ENCODE data around the gene SLC2A5.

The SLC2A5 gene

DNA sequence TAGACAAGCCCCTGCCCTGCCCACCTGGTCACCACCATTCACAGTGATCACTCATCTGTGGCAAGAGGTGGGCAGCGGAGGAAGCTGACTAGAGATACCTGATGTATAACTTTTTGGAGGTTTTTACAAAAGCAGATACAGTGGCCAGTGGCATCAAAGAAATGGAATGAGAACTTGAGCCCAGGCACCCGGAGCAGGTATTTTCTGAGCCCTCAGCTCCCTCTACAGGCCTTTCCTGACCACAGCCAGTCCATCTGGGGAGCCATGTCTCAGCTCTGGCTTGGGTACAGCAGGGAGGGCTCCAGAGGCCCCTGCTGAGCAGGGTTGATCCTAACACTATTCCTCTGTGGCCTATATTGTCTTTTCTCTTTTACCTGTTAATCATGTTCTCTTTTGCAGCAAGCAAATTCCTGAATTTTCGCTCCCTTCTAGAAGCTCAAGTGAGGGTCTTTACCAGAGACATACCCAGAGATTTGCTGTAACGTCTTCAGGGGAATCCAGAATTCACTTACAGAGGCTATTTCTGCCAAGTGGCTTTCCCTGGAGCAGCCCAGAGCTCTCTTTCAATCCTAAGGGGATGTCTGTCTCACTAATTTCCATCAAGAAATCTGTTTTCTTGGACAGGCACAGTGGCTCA lies 32.2 kb upstream of the SLC2A5 start:
- Histone ChIP-seq H2BK12ac (ENCODE audit: low read length in 2 of 2) (peak overlapping the region in 1 of 2 experiments; percentile 40), H2BK5ac (ENCODE audit: low read depth, low read length, poor library complexity, severe bottlenecking) (no peak overlapping the region), H3K9ac (ENCODE audit: low read length) (peak overlapping the region; percentile 48), H3K9me3 (ENCODE audit: control insufficient read depth, low read length) (no peaks in the 10 kb centered on the region), H4K91ac (ENCODE audit: low read length) (no peak overlapping the region), H3K4me3 (ENCODE audit: insufficient read depth in 1 of 2, low read depth in 1 of 2, low read length in 2 of 2) (no peak overlapping the region), H3K27me3 (ENCODE audit: control insufficient read depth in 1 of 2, insufficient read depth in 1 of 2, low read length in 2 of 2) (no peaks in the 10 kb centered on the region), H2BK15ac (ENCODE audit: low read depth, poor library complexity, severe bottlenecking) (no peak overlapping the region), H3K27ac (ENCODE audit: low read length, poor library complexity, severe bottlenecking) (no peak overlapping the region), H2AFZ (ENCODE audit: low read depth, low read length) (no peak overlapping the region), H3K4ac (ENCODE audit: low read depth in 1 of 2, low read length in 2 of 2) (no peak overlapping the region), H3K79me1 (replicated peaks; ENCODE audit: low read length, poor library complexity, severe bottlenecking) (no peaks in the 10 kb centered on the region), H3K36me3 (ENCODE audit: control insufficient read depth in 1 of 2, insufficient read depth in 2 of 2, low read depth in 1 of 2, low read length in 2 of 2) (peaks cover 20 to 24% of the 10 kb centered on the region in 2 experiments), H3K4me1 (ENCODE audit: control insufficient read depth, insufficient read depth, low read depth, low read length) (peaks cover 17% of the 10 kb centered on the region), H3K18ac (ENCODE audit: low read depth in 1 of 2, low read length in 2 of 2) (no peak overlapping the region), H3K23ac (ENCODE audit: low read length in 2 of 2) (no peak overlapping the region), H2BK120ac (ENCODE audit: low read depth, low read length) (no peak overlapping the region), H3K4me2 (ENCODE audit: low read length, poor library complexity, severe bottlenecking) (no peak overlapping the region), H3K14ac (ENCODE audit: low read length in 2 of 2) (no peak overlapping the region), H2AK5ac (ENCODE audit: low read length, severe bottlenecking) (no peak overlapping the region), H4K8ac (ENCODE audit: low read length) (no peak overlapping the region)
- 58% methylated on average over 4 of the region's 4 CpGs for WGBS
- peak; percentile 65 for DNase-seq

DNA sequence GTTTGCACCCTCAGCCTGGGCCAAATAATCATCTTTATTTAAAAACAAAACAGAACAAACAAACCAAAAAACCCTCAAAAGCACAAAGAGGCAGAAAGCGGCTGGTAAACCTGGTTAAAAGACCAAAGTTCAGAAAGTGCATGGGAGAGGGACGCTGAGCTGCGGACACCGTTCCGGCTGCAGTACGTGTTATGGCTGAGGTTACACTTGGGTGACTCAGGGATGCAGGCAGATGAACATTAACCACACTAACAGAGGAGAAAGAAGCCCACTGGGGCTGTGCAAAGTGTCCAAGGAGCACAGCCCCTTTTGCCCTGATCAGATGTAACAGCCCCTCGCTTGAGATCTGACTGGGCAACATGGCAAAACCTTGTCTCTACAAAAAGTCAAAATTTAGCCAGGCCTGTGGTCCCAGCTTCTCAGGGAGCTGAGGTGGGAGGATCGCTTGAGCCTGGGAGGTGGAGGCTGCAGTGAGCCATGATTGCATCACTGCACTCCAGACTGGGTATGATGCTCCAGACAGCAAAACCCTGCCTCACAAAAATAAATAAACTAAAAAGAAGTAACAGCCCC lies 31.1 kb upstream of the SLC2A5 start:
- Histone ChIP-seq H3K79me1 (replicated peaks; ENCODE audit: low read length, poor library complexity, severe bottlenecking) (no peaks in the 10 kb centered on the region), H3K27me3 (ENCODE audit: control insufficient read depth in 1 of 2, insufficient read depth in 1 of 2, low read length in 2 of 2) (no peaks in the 10 kb centered on the region), H3K4me2 (ENCODE audit: low read length, poor library complexity, severe bottlenecking) (peak overlapping the region; percentile 3), H3K4me1 (ENCODE audit: control insufficient read depth, insufficient read depth, low read depth, low read length) (peaks cover 17% of the 10 kb centered on the region), H4K8ac (ENCODE audit: low read length) (no peak overlapping the region), H3K36me3 (ENCODE audit: control insufficient read depth in 1 of 2, insufficient read depth in 2 of 2, low read depth in 1 of 2, low read length in 2 of 2) (peaks cover 19 to 20% of the 10 kb centered on the region in 2 experiments), H3K18ac (ENCODE audit: low read depth in 1 of 2, low read length in 2 of 2) (no peak overlapping the region), H2AFZ (ENCODE audit: low read depth, low read length) (no peak overlapping the region), H3K9me3 (ENCODE audit: control insufficient read depth, low read length) (peaks cover 5% of the 10 kb centered on the region), H3K4me3 (ENCODE audit: insufficient read depth in 1 of 2, low read depth in 1 of 2, low read length in 2 of 2) (no peak overlapping the region), H4K91ac (ENCODE audit: low read length) (no peak overlapping the region), H3K23ac (ENCODE audit: low read length in 2 of 2) (no peak overlapping the region), H3K9ac (ENCODE audit: low read length) (no peak overlapping the region), H3K27ac (ENCODE audit: low read length, poor library complexity, severe bottlenecking) (peak overlapping the region; percentile 12), H2BK120ac (ENCODE audit: low read depth, low read length) (no peak overlapping the region), H2BK12ac (ENCODE audit: low read length in 2 of 2) (no peak overlapping the region), H2BK5ac (ENCODE audit: low read depth, low read length, poor library complexity, severe bottlenecking) (no peak overlapping the region), H3K14ac (ENCODE audit: low read length in 2 of 2) (no peak overlapping the region), H2BK15ac (ENCODE audit: low read depth, poor library complexity, severe bottlenecking) (no peak overlapping the region), H2AK5ac (ENCODE audit: low read length, severe bottlenecking) (no peak overlapping the region), H3K4ac (ENCODE audit: low read depth in 1 of 2, low read length in 2 of 2) (no peak overlapping the region)
- WGBS = 92% methylated on average over 7 of the region's 8 CpGs
- peak; percentile 49 for DNase-seq

DNA sequence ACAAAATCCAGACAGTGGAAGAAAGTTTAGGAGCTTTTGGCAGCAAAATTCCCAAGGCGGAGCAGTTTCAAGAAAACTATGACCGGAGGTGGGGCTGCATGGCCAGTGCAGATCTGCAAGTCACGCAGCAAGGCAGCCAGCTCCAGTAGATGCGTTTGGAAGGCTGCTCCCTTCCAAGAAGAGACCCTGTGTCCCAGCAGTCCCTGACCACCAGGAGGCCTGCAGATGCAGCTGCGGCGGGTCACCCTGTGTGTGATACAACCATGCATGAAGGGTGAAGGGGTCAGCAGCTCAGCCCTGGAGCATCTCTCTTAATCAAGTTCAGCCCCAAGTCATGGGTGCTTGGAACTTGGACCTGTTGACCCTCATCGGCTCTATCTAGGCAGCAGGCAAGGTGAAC lies 30.1 kb upstream of the SLC2A5 start:
- Histone ChIP-seq H3K9me3 (ENCODE audit: control insufficient read depth, low read length) (peaks cover 8% of the 10 kb centered on the region), H2BK12ac (ENCODE audit: low read length in 2 of 2) (no peak overlapping the region), H3K4me1 (ENCODE audit: control insufficient read depth, insufficient read depth, low read depth, low read length) (peaks cover 15% of the 10 kb centered on the region), H2BK15ac (ENCODE audit: low read depth, poor library complexity, severe bottlenecking) (no peak overlapping the region), H3K36me3 (ENCODE audit: control insufficient read depth in 1 of 2, insufficient read depth in 2 of 2, low read depth in 1 of 2, low read length in 2 of 2) (peaks cover 12 to 20% of the 10 kb centered on the region in 2 experiments), H3K4me2 (ENCODE audit: low read length, poor library complexity, severe bottlenecking) (no peak overlapping the region), H4K8ac (ENCODE audit: low read length) (no peak overlapping the region), H3K4ac (ENCODE audit: low read depth in 1 of 2, low read length in 2 of 2) (no peak overlapping the region), H3K27ac (ENCODE audit: low read length, poor library complexity, severe bottlenecking) (no peak overlapping the region), H3K9ac (ENCODE audit: low read length) (no peak overlapping the region), H2AFZ (ENCODE audit: low read depth, low read length) (no peak overlapping the region), H3K23ac (ENCODE audit: low read length in 2 of 2) (no peak overlapping the region), H3K14ac (ENCODE audit: low read length in 2 of 2) (peak overlapping the region in 1 of 2 experiments; percentile 57), H2BK120ac (ENCODE audit: low read depth, low read length) (no peak overlapping the region), H2BK5ac (ENCODE audit: low read depth, low read length, poor library complexity, severe bottlenecking) (no peak overlapping the region), H3K27me3 (ENCODE audit: control insufficient read depth in 1 of 2, insufficient read depth in 1 of 2, low read length in 2 of 2) (no peaks in the 10 kb centered on the region), H2AK5ac (ENCODE audit: low read length, severe bottlenecking) (no peak overlapping the region), H3K79me1 (replicated peaks; ENCODE audit: low read length, poor library complexity, severe bottlenecking) (no peaks in the 10 kb centered on the region), H4K91ac (ENCODE audit: low read length) (no peak overlapping the region), H3K4me3 (ENCODE audit: insufficient read depth in 1 of 2, low read depth in 1 of 2, low read length in 2 of 2) (no peak overlapping the region), H3K18ac (ENCODE audit: low read depth in 1 of 2, low read length in 2 of 2) (no peak overlapping the region)
- no peak for DNase-seq
- WGBS = 95% methylated on average over 7 of the region's 7 CpGs

DNA sequence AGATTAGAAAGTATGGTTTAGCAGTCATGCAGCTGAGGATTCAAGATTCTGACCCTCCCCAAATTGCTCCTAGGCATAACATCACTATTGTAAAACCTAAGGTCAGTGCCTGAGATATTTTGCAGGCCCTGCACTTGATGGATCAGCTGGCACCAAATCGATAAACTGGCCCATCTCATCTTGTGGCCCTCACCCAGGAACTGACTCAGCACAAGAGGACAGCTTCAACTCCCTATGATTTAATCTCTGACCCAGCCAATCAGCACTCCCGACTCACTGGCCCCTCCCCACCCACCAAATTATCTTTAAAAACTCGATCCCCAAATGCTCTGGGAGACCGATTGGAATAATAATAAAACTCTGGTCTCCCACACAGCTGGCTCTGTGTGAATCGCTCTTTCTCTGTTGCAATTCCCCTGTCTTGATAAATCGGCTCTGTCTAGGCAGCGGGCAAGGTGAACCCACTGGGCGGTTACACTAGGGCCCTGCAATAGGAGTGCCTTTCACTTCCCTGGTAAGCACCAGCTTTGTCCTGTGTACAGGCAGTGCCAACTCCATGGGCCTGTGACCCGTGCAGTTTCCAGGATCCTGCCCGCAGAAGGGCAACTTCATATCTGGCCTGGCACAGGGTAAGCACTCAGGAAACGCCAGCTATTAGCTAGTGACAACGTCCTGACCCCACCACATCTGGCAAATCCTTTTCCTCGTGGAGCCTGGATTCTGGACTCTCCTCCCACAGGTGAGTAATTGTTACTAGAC lies 28.7 kb upstream of the SLC2A5 start:
- peaks cover 0 to 6% of the 10 kb centered on the region in 2 experiments for H3K36me3 ChIP-seq (ENCODE audit: control insufficient read depth in 1 of 2, insufficient read depth in 2 of 2, low read depth in 1 of 2, low read length in 2 of 2)
- H3K9ac ChIP-seq (ENCODE audit: low read length) = no peak overlapping the region
- H2BK15ac ChIP-seq (ENCODE audit: low read depth, poor library complexity, severe bottlenecking) = no peak overlapping the region
- H3K14ac ChIP-seq (ENCODE audit: low read length in 2 of 2) = no peak overlapping the region
- H3K4me1 ChIP-seq (ENCODE audit: control insufficient read depth, insufficient read depth, low read depth, low read length) = peaks cover 15% of the 10 kb centered on the region
- H4K8ac ChIP-seq (ENCODE audit: low read length) = no peak overlapping the region
- peaks cover 8% of the 10 kb centered on the region for H3K9me3 ChIP-seq (ENCODE audit: control insufficient read depth, low read length)
- no peak overlapping the region for H2AK5ac ChIP-seq (ENCODE audit: low read length, severe bottlenecking)
- no peak overlapping the region for H2AFZ ChIP-seq (ENCODE audit: low read depth, low read length)
- no peak overlapping the region for H2BK5ac ChIP-seq (ENCODE audit: low read depth, low read length, poor library complexity, severe bottlenecking)
- no peak overlapping the region for H2BK12ac ChIP-seq (ENCODE audit: low read length in 2 of 2)
- peaks cover 3 to 4% of the 10 kb centered on the region in 2 experiments for H3K27me3 ChIP-seq (ENCODE audit: control insufficient read depth in 1 of 2, insufficient read depth in 1 of 2, low read length in 2 of 2)
- no peak overlapping the region for H2BK120ac ChIP-seq (ENCODE audit: low read depth, low read length)
- no peak for DNase-seq
- no peak overlapping the region for H3K27ac ChIP-seq (ENCODE audit: low read length, poor library complexity, severe bottlenecking)
- H3K4me3 ChIP-seq (ENCODE audit: insufficient read depth in 1 of 2, low read depth in 1 of 2, low read length in 2 of 2) = no peak overlapping the region
- WGBS = 87% methylated on average over 13 of the region's 13 CpGs
- no peak overlapping the region for H3K23ac ChIP-seq (ENCODE audit: low read length in 2 of 2)
- H4K91ac ChIP-seq (ENCODE audit: low read length) = no peak overlapping the region
- no peak overlapping the region for H3K4ac ChIP-seq (ENCODE audit: low read depth in 1 of 2, low read length in 2 of 2)
- H3K79me1 ChIP-seq (replicated peaks; ENCODE audit: low read length, poor library complexity, severe bottlenecking) = no peaks in the 10 kb centered on the region
- no peak overlapping the region for H3K18ac ChIP-seq (ENCODE audit: low read depth in 1 of 2, low read length in 2 of 2)
- no peak overlapping the region for H3K4me2 ChIP-seq (ENCODE audit: low read length, poor library complexity, severe bottlenecking)
